ENCODE results near the gene C12orf75.
"Not testable (repeated sequence)": the region's sequence is repeated elsewhere in the genome, so short reads cannot be mapped to it uniquely, and the experiment has no call there.

The C12orf75 gene

GRCh38 chr12:105330283-105330930 is at the start of gene C12orf75:
C12orf75 (plus strand) TSS chr12:105330691; CDS start chr12:105330892, 201 bp downstream.
- peak; percentile 71 for DNase-seq (ENCODE audit: low read depth)

GRCh38 chr12:105280966-105281693 is 49.4 kb upstream of the C12orf75 start:
- no peak for DNase-seq (ENCODE audit: low read depth)

- DNase-seq (ENCODE audit: low read depth), result no peak
Measured at GRCh38 chr12:105281694-105282049, 48.8 kb upstream of the C12orf75 start.

GRCh38 chr12:105285378-105285777 is 45.1 kb upstream of the C12orf75 start:
- DNase-seq (ENCODE audit: low read depth), result no peak

GRCh38 chr12:105287408-105287807 is 43.1 kb upstream of the C12orf75 start:
- no peak for DNase-seq (ENCODE audit: low read depth)

- DNase-seq (ENCODE audit: low read depth), result no peak
Measured at GRCh38 chr12:105288311-105288996, 42.0 kb upstream of the C12orf75 start.

GRCh38 chr12:105289114-105289904 is 41.2 kb upstream of the C12orf75 start:
- no peak for DNase-seq (ENCODE audit: low read depth)

- DNase-seq (ENCODE audit: low read depth), result no peak
Measured at GRCh38 chr12:105291531-105291930, 39.0 kb upstream of the C12orf75 start.

GRCh38 chr12:105292705-105293104 is 37.8 kb upstream of the C12orf75 start:
- DNase-seq (ENCODE audit: low read depth), result no peak

GRCh38 chr12:105293187-105293586 is 37.3 kb upstream of the C12orf75 start:
- DNase-seq (ENCODE audit: low read depth), result no peak

GRCh38 chr12:105294161-105294560 is 36.3 kb upstream of the C12orf75 start:
- no peak for DNase-seq (ENCODE audit: low read depth)

- no peak for DNase-seq (ENCODE audit: low read depth)
Measured at GRCh38 chr12:105294886-105295479, 35.5 kb upstream of the C12orf75 start.

GRCh38 chr12:105296116-105297089 is 34.1 kb upstream of the C12orf75 start:
- no peak for DNase-seq (ENCODE audit: low read depth)

- DNase-seq (ENCODE audit: low read depth), result no peak
Measured at GRCh38 chr12:105300883-105301282, 29.6 kb upstream of the C12orf75 start.

- DNase-seq (ENCODE audit: low read depth), result no peak
Measured at GRCh38 chr12:105301696-105302095, 28.8 kb upstream of the C12orf75 start.

GRCh38 chr12:105302986-105303385 is 27.5 kb upstream of the C12orf75 start:
- DNase-seq (ENCODE audit: low read depth), result not testable (repeated sequence)

GRCh38 chr12:105304626-105305025 is 25.9 kb upstream of the C12orf75 start:
- DNase-seq (ENCODE audit: low read depth), result not testable (repeated sequence)

GRCh38 chr12:105307601-105308314 is 22.7 kb upstream of the C12orf75 start:
- not testable (repeated sequence) for DNase-seq (ENCODE audit: low read depth)

- not testable (repeated sequence) for DNase-seq (ENCODE audit: low read depth)
Measured at GRCh38 chr12:105308839-105309238, 21.7 kb upstream of the C12orf75 start.

- not testable (repeated sequence) for DNase-seq (ENCODE audit: low read depth)
Measured at GRCh38 chr12:105309384-105309783, 21.1 kb upstream of the C12orf75 start.
